Adrenal gland (tissue), 5 donors: Measurements from ENCODE around the gene FOLH1.
"Not testable (repeated sequence)": the region's sequence is repeated elsewhere in the genome, so short reads cannot be mapped to it uniquely, and the experiment has no call there.

Source experiments
- CTCF ChIP-seq, 6 experiments: fragments of 450-650 bp in 4 of 6; fragments of 200-600 bp in 2 of 6; sonication (generic) in 1 of 6; IDR thresholded peaks; 1 replicate in 5 of 6; 2 replicates in 1 of 6; pipeline versions ENCODE4 v1.5.1 to v1.8.0; 2016 to 2021; ENCODE audit warnings: antibody characterized with exemption in 6 of 6, mild to moderate bottlenecking in 2 of 6, moderate library complexity in 1 of 6
- POLR2A ChIP-seq, 2 donors: fragments of 450-650 bp; IDR thresholded peaks; one replicate each; pipeline ENCODE4 v1.6.1; 2017; ENCODE audit warnings: antibody characterized with exemption in 2 of 2, mild to moderate bottlenecking in 2 of 2, moderate library complexity in 1 of 2
- donor health status: DM: no; HTN: no; CAD: no.

GRCh38 chr11:49196002-49196401 lies 12.4 kb downstream of the FOLH1 start:
- TF ChIP-seq POLR2A, CTCF (IDR thresholded peaks at IDR 0.05): not testable (repeated sequence)
